CD14-positive monocyte (primary cell): ENCODE measurements around the gene MYOM1. TPM values are rescaled to one million over a fixed set of nuclear protein-coding genes. Genes with fewer than 3 reads are reported as not detected.

Source experiments
- DNase-seq, 3 donors: peaks; one replicate each; pipeline ENCODE4 v3.0.0-alpha.2; 2011 to 2022
- H2AFZ ChIP-seq: 2 replicates; pipeline ENCODE4 v1.6.0; 2012; ENCODE audit warnings: mild to moderate bottlenecking, low read depth, low read length, inconsistent platforms; ENCODE audit not compliant: insufficient read depth, poor library complexity, severe bottlenecking
- H3K27ac ChIP-seq, 2 donors: 1 replicate in 1 of 2; 2 replicates in 1 of 2; pipeline ENCODE4 v1.5.1; 2012 to 2013; ENCODE audit warnings: low read length in 2 of 2, control low read depth in 1 of 2, inconsistent platforms in 1 of 2, low read depth in 1 of 2, mild to moderate bottlenecking in 1 of 2
- H3K27me3 ChIP-seq, 2 donors: one replicate each; pipeline versions ENCODE4 v1.6.0 to v1.6.1; 2011 to 2013; ENCODE audit warnings: low read length in 2 of 2; ENCODE audit not compliant: control insufficient read depth in 2 of 2, insufficient read depth in 2 of 2
- H3K36me3 ChIP-seq, 2 donors: replicated peaks in 1 of 2; 1 replicate in 1 of 2; 2 replicates in 1 of 2; pipeline versions ENCODE4 v1.5.1 to v1.6.1; 2012 to 2013; ENCODE audit warnings: low read length in 2 of 2, control low read depth in 1 of 2, inconsistent platforms in 1 of 2, mild to moderate bottlenecking in 1 of 2; ENCODE audit not compliant: insufficient read depth in 2 of 2, control insufficient read depth in 1 of 2
- H3K4me1 ChIP-seq, 2 donors: 1 replicate in 1 of 2; 2 replicates in 1 of 2; pipeline versions ENCODE4 v1.5.1 to v1.6.1; 2012 to 2013; ENCODE audit warnings: low read length in 2 of 2, control low read depth in 1 of 2, inconsistent platforms in 1 of 2, mild to moderate bottlenecking in 1 of 2, moderate library complexity in 1 of 2; ENCODE audit not compliant: insufficient read depth in 2 of 2, control insufficient read depth in 1 of 2
- H3K4me2 ChIP-seq: replicated peaks from 2 replicates; pipeline ENCODE3; 2012; ENCODE audit warnings: low read length, moderate library complexity, mild to moderate bottlenecking; ENCODE audit not compliant: poor library complexity, severe bottlenecking; ENCODE audit errors: extremely low read depth
- H3K4me3 ChIP-seq, 3 experiments: fragments of 200-600 bp in 1 of 3; sonication (generic) in 1 of 3; replicated peaks in 1 of 3; 1 replicate in 2 of 3; 2 replicates in 1 of 3; pipeline ENCODE4 v1.5.1; 2011 to 2013; ENCODE audit warnings: low read length in 3 of 3, mild to moderate bottlenecking in 3 of 3, control low read depth in 2 of 3, low read depth in 2 of 3, inconsistent platforms in 1 of 3, moderate library complexity in 1 of 3
- H3K79me2 ChIP-seq: 2 replicates; pipeline ENCODE4 v1.6.0; 2012; ENCODE audit warnings: mild to moderate bottlenecking, control low read depth, inconsistent platforms, low read length, moderate library complexity; ENCODE audit not compliant: insufficient read depth
- H3K9ac ChIP-seq: 2 replicates; pipeline ENCODE4 v1.6.0; 2017; ENCODE audit warnings: low read length, mild to moderate bottlenecking; ENCODE audit not compliant: insufficient read depth, poor library complexity, severe bottlenecking
- H3K9me3 ChIP-seq, 2 donors: replicated peaks in 1 of 2; 1 replicate in 1 of 2; 2 replicates in 1 of 2; pipeline versions ENCODE4 v1.5.1 to v1.6.1; 2012 to 2013; ENCODE audit warnings: low read length in 2 of 2, control low read depth in 1 of 2; ENCODE audit not compliant: control insufficient read depth in 1 of 2, insufficient read depth in 1 of 2
- H4K20me1 ChIP-seq: 2 replicates; pipeline ENCODE4 v1.6.0; 2012; ENCODE audit warnings: mild to moderate bottlenecking, low read length, control low read depth, moderate library complexity; ENCODE audit not compliant: insufficient read depth
- H3K27ac Mint-ChIP-seq, 7 donors: one replicate each; pipeline ENCODE4 v1.8.0; 2020; ENCODE audit warnings: mild to moderate bottlenecking in 7 of 7, mixed read lengths in 7 of 7, moderate library complexity in 6 of 7, inconsistent platforms in 2 of 7
- H3K27me3 Mint-ChIP-seq, 3 donors: one replicate each; pipeline ENCODE4 v1.8.0; 2021 to 2022; ENCODE audit warnings: low read depth in 3 of 3, mild to moderate bottlenecking in 3 of 3, mixed read lengths in 3 of 3, moderate library complexity in 3 of 3, inconsistent platforms in 1 of 3
- H3K36me3 Mint-ChIP-seq, 2 donors: one replicate each; pipeline ENCODE4 v1.8.0; 2020; ENCODE audit warnings: mixed read lengths in 2 of 2, inconsistent platforms in 1 of 2, mild to moderate bottlenecking in 1 of 2
- H3K4me1 Mint-ChIP-seq: one replicate; pipeline ENCODE4 v1.8.0; 2020; ENCODE audit warnings: mild to moderate bottlenecking, mixed read lengths
- H3K4me3 Mint-ChIP-seq, 2 donors: one replicate each; pipeline ENCODE4 v1.8.0; 2020; ENCODE audit warnings: mild to moderate bottlenecking in 2 of 2, mixed read lengths in 2 of 2, moderate library complexity in 1 of 2
- H3K9me3 Mint-ChIP-seq, 7 donors: one replicate each; pipeline ENCODE4 v1.8.0; 2020 to 2022; ENCODE audit warnings: mixed read lengths in 7 of 7, mild to moderate bottlenecking in 6 of 7, moderate library complexity in 6 of 7, inconsistent platforms in 2 of 7
- WGBS: methylation state at CpG from one replicate; pipeline ENCODE4 v1.1.5; 2013; ENCODE audit warnings: missing lambda C conversion rate; ENCODE audit not compliant: insufficient coverage; 5-methylcytosine and 5-hydroxymethylcytosine counted together
- intact Hi-C, 2 donors: fragments of 100-400 bp; cut with micrococcal nuclease; formaldehyde crosslinking; loops; one replicate each; pipeline versions ENCODE4 v1.15.0 to v1.15.1; 2023
- polyA plus RNA-seq, 3 donors: library from polyadenylated mRNA; depleted of rRNA in 1 of 3; unstranded in 2 of 3; stranded (reverse) in 1 of 3; fragments of 300-500 nt in 2 of 3; fragments of >200 nt in 1 of 3; fragmentation: Illumina TruSeq in 2 of 3; gene quantifications; 1 replicate in 2 of 3; 2 replicates in 1 of 3; pipeline ENCODE4 v1.2.3, GENCODE V29; 2012 to 2021
- TF ChIP-seq, protein P1 (sequence below): fragments of 200-600 bp; IDR thresholded peaks from one replicate; pipeline ENCODE4 v1.8.0; 2022; ENCODE audit warnings: antibody characterized with exemption, mild to moderate bottlenecking

The MYOM1 gene
- polyA plus RNA-seq, 3 donors = 0.05 to 0.95 (median 0.22) TPM

DNA sequence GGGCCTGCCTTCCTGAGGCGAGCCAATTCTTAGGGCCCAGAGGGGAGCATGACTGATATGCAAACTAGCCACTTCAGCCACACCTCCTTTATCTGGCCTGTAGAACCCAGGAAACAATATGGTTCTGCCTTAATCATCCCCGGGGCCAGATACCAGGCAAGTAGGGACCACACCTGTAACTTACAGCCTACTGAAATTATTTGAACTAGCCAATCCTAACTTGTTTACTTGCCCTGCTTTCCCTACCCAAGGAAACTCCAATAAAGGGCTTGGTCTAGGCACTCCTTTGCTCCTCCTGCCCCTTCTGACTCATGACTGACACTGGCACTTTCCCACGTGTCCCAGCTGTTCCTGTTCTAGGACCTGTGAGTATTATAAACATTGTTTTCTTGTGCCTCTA is 57.6 kb downstream of the MYOM1 start:
- DNase-seq = peak in 2 of 3 donors; percentile 37 to 63
- Histone ChIP-seq H4K20me1 (no peaks in the 10 kb centered on the region), H3K9me3 (no peaks in the 10 kb centered on the region), H3K36me3 (no peaks in the 10 kb centered on the region), H3K4me2 (no peak overlapping the region), H3K9ac (no peak overlapping the region), H3K4me1 (peaks cover 14 to 19% of the 10 kb centered on the region in 2 donors), H2AFZ (no peak overlapping the region), H3K27ac (no peak overlapping the region), H3K27me3 (no peaks in the 10 kb centered on the region), H3K79me2 (no peaks in the 10 kb centered on the region), H3K4me3 (no peak overlapping the region)
- peaks cover 0 to 5% (median 0%) of the 10 kb centered on the region in 7 donors for H3K9me3 Mint-ChIP-seq
- H3K4me1 Mint-ChIP-seq = peaks cover 27% of the 10 kb centered on the region
- intact Hi-C loops = no loop called here
- no peak overlapping the region for H3K4me3 Mint-ChIP-seq
- WGBS = 100% methylated on average over 1 of the region's 3 CpGs
- H3K27ac Mint-ChIP-seq = peak overlapping the region in 2 of 7 donors; percentile 18 to 38
- H3K27me3 Mint-ChIP-seq = peaks cover 0 to 3% (median 0%) of the 10 kb centered on the region in 3 donors
- TF ChIP-seq, protein P1, sequence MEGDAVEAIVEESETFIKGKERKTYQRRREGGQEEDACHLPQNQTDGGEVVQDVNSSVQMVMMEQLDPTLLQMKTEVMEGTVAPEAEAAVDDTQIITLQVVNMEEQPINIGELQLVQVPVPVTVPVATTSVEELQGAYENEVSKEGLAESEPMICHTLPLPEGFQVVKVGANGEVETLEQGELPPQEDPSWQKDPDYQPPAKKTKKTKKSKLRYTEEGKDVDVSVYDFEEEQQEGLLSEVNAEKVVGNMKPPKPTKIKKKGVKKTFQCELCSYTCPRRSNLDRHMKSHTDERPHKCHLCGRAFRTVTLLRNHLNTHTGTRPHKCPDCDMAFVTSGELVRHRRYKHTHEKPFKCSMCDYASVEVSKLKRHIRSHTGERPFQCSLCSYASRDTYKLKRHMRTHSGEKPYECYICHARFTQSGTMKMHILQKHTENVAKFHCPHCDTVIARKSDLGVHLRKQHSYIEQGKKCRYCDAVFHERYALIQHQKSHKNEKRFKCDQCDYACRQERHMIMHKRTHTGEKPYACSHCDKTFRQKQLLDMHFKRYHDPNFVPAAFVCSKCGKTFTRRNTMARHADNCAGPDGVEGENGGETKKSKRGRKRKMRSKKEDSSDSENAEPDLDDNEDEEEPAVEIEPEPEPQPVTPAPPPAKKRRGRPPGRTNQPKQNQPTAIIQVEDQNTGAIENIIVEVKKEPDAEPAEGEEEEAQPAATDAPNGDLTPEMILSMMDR = no peak
- no peaks in the 10 kb centered on the region for H3K36me3 Mint-ChIP-seq

- Histone ChIP-seq H4K20me1 (no peaks in the 10 kb centered on the region), H3K27me3 (no peaks in the 10 kb centered on the region), H3K4me1 (peaks cover 14 to 19% of the 10 kb centered on the region in 2 donors), H3K4me2 (no peak overlapping the region), H2AFZ (no peak overlapping the region), H3K9ac (no peak overlapping the region), H3K79me2 (no peaks in the 10 kb centered on the region), H3K27ac (no peak overlapping the region), H3K36me3 (no peaks in the 10 kb centered on the region), H3K9me3 (no peaks in the 10 kb centered on the region), H3K4me3 (no peak overlapping the region)
- 60% methylated on average over 1 of the region's 1 CpG for WGBS
- intact Hi-C loops = no loop called here
- no peaks in the 10 kb centered on the region for H3K36me3 Mint-ChIP-seq
- H3K4me3 Mint-ChIP-seq = no peak overlapping the region
- DNase-seq = no peak
- H3K9me3 Mint-ChIP-seq = peaks cover 0 to 5% (median 0%) of the 10 kb centered on the region in 7 donors
- peak overlapping the region in 2 of 7 donors; percentile 36 to 67 for H3K27ac Mint-ChIP-seq
- H3K4me1 Mint-ChIP-seq = peaks cover 27% of the 10 kb centered on the region
- TF ChIP-seq, protein P1 = no peak
- H3K27me3 Mint-ChIP-seq = peaks cover 0 to 6% (median 0%) of the 10 kb centered on the region in 3 donors
These were observed 59.9 kb downstream of the MYOM1 start for GRCh38 chr18:3159830-3160229.
